HCT116 (cell line): ENCODE data around the gene MYL4. TPM values are rescaled to one million over a fixed set of nuclear protein-coding genes. Genes with fewer than 3 reads are reported as not detected.

Source experiments
- ATAC-seq: fragments of 200-7000 bp; cut with Tn5 transposase; 2 replicates; pipeline ENCODE4 v1.9.1; 2020; ENCODE audit warnings: mild to moderate bottlenecking, moderate library complexity
- BruUV-seq: library from RNA; stranded (reverse); fragments of 400-500 nt; replicated peaks from 2 replicates; lab custom pipeline; 2021; lab: Mats Ljungman, UMichigan
- CTCF ChIA-PET: fragments of 300-600 bp; sonication (Branson Sonifier 250); formaldehyde crosslinking; loops from one replicate; lab custom pipeline; 2021; ENCODE audit warnings: antibody characterized with exemption; lab: Charles Lee
- POLR2A ChIA-PET: fragments of 300-600, 350-600 bp; sonication (Branson Sonifier 250); formaldehyde crosslinking; loops from one replicate; lab custom pipeline; 2021; ENCODE audit warnings: antibody characterized with exemption; lab: Charles Lee
- RAD21 ChIA-PET, 2 experiments: fragments of 300-600 bp; sonication (Branson Sonifier 250); formaldehyde crosslinking; loops; one replicate each; lab custom pipeline; 2023; ENCODE audit warnings: low total read pairs in 2 of 2; ENCODE audit not compliant: uncharacterized antibody in 2 of 2, unreplicated experiment in 2 of 2, low non-redundant PET in 1 of 2; lab: Charles Lee
- DNase-seq: peaks from one replicate; pipeline ENCODE4 v3.0.0-alpha.2; 2010; ENCODE audit warnings: low read depth, low spot score
- H2AFZ ChIP-seq: fragments of 200-600 bp; shearing (Covaris generic), sonication (generic); 2 replicates; pipeline ENCODE4 v1.6.1; 2017; ENCODE audit warnings: low read depth, mixed run types, mixed read lengths, antibody characterized with exemption, low read length; ENCODE audit not compliant: poor library complexity, severe bottlenecking
- H3K27ac ChIP-seq: 2 replicates; pipeline ENCODE4 v1.5.1; 2012; ENCODE audit warnings: low read depth, low read length
- H3K27me3 ChIP-seq: fragments of 200-600 bp; sonication (generic); 2 replicates; pipeline ENCODE4 v1.6.1; 2016; ENCODE audit warnings: mixed run types, low read length, mixed read lengths; ENCODE audit not compliant: insufficient read depth
- H3K36me3 ChIP-seq, 2 experiments: fragments of 200-500 bp in 1 of 2; fragments of 200-600 bp in 1 of 2; sonication (Bioruptor generic) in 1 of 2; sonication (generic) in 1 of 2; 2 replicates each; pipeline versions ENCODE4 v1.5.1 to v1.6.1; 2014 to 2016; ENCODE audit warnings: low read length in 2 of 2, inconsistent platforms in 1 of 2, mixed read lengths in 1 of 2, mixed run types in 1 of 2; ENCODE audit not compliant: insufficient read depth in 2 of 2, control insufficient read depth in 1 of 2
- H3K4me1 ChIP-seq, 2 experiments: fragments of 200-600 bp in 1 of 2; sonication (generic) in 1 of 2; 2 replicates each; pipeline versions ENCODE4 v1.5.1 to v1.6.1; 2012 to 2017; ENCODE audit warnings: low read length in 2 of 2, inconsistent platforms in 1 of 2, mild to moderate bottlenecking in 1 of 2, mixed read lengths in 1 of 2, mixed run types in 1 of 2, moderate library complexity in 1 of 2; ENCODE audit not compliant: insufficient read depth in 2 of 2, control insufficient read depth in 1 of 2
- H3K4me2 ChIP-seq: fragments of 200-600 bp; sonication (generic); 2 replicates; pipeline ENCODE4 v1.6.1; 2017; ENCODE audit warnings: mixed run types, low read length, mixed read lengths
- H3K4me3 ChIP-seq, 2 experiments: fragments of 200-600 bp in 1 of 2; sonication (generic) in 1 of 2; replicated peaks in 1 of 2; 2 replicates each; pipeline ENCODE4 v1.5.1; 2011 to 2016; ENCODE audit warnings: low read length in 2 of 2, control low read depth in 1 of 2, low read depth in 1 of 2, mild to moderate bottlenecking in 1 of 2, mixed read lengths in 1 of 2, mixed run types in 1 of 2
- H3K79me2 ChIP-seq: fragments of 200-600 bp; sonication (generic); 2 replicates; pipeline ENCODE4 v1.6.1; 2017; ENCODE audit warnings: mild to moderate bottlenecking, mixed run types, low read length, moderate library complexity, mixed read lengths; ENCODE audit not compliant: insufficient read depth
- H3K9ac ChIP-seq: fragments of 200-600 bp; sonication (generic); 2 replicates; pipeline ENCODE4 v1.6.1; 2016; ENCODE audit warnings: low read length, mixed read lengths
- H3K9me2 ChIP-seq: fragments of 200-600 bp; sonication (generic), shearing (Covaris generic); 2 replicates; pipeline ENCODE4 v1.6.1; 2017; ENCODE audit warnings: mixed run types, mild to moderate bottlenecking, moderate library complexity; ENCODE audit not compliant: insufficient read depth
- H3K9me3 ChIP-seq, 2 experiments: fragments of 200-500 bp in 1 of 2; fragments of 200-600 bp in 1 of 2; sonication (Bioruptor generic) in 1 of 2; sonication (generic) in 1 of 2; 2 replicates each; pipeline ENCODE4 v1.6.1; 2014 to 2017; ENCODE audit warnings: low read length in 2 of 2, mixed read lengths in 2 of 2, inconsistent platforms in 1 of 2, low read depth in 1 of 2, mild to moderate bottlenecking in 1 of 2, mixed run types in 1 of 2, moderate library complexity in 1 of 2; ENCODE audit not compliant: control insufficient read depth in 1 of 2, insufficient read depth in 1 of 2
- H4K20me1 ChIP-seq: fragments of 200-600 bp; sonication (generic), shearing (Covaris generic); 2 replicates; pipeline ENCODE4 v1.6.1; 2017; ENCODE audit warnings: mixed run types, mild to moderate bottlenecking, moderate library complexity; ENCODE audit not compliant: insufficient read depth
- JUND ChIP-seq: IDR thresholded peaks from 2 replicates; pipeline ENCODE4 v1.6.1; 2012
- POLR2AphosphoS5 ChIP-seq: IDR thresholded peaks from 2 replicates; pipeline ENCODE4 v1.6.1; 2011; ENCODE audit warnings: mild to moderate bottlenecking, low read depth, low read length, moderate library complexity
- RAD21 ChIP-seq: IDR thresholded peaks from 2 replicates; pipeline ENCODE4 v1.6.1; 2012; ENCODE audit warnings: low read depth, mild to moderate bottlenecking
- SIN3A ChIP-seq: IDR thresholded peaks from 2 replicates; pipeline ENCODE4 v1.6.1; 2012; ENCODE audit warnings: low read depth
- SP1 ChIP-seq: IDR thresholded peaks from 2 replicates; pipeline ENCODE4 v1.6.1; 2012; ENCODE audit warnings: low read depth
- ZFX ChIP-seq: fragments of 450-650 bp; IDR thresholded peaks from 2 replicates; pipeline ENCODE4 v1.6.1; 2017
- intact Hi-C: fragments of 100-400 bp; cut with micrococcal nuclease; formaldehyde crosslinking; loops from 2 replicates; pipeline ENCODE4 v1.10.0; 2022
- total RNA-seq: library from RNA; stranded (reverse); gene quantifications from one replicate; pipeline ENCODE4 v1.2.1, GENCODE V29; 2021; ENCODE audit not compliant: unreplicated experiment
- TF ChIP-seq, protein P1 (sequence below): IDR thresholded peaks from 2 replicates; pipeline ENCODE4 v1.6.1; 2011; ENCODE audit warnings: mild to moderate bottlenecking, low read length, moderate library complexity; ENCODE audit not compliant: insufficient replicate concordance; ENCODE audit errors: extremely low read depth
- TF ChIP-seq, protein P2 (sequence below), 3 experiments: fragments of 200-600 bp in 1 of 3; sonication (generic) in 1 of 3; IDR thresholded peaks in 2 of 3; conservative IDR thresholded peaks in 1 of 3; 2 replicates each; pipeline ENCODE4 v1.5.1; 2012 to 2017; ENCODE audit warnings: low read depth in 2 of 3, low read length in 2 of 3, antibody characterized with exemption in 1 of 3, borderline replicate concordance in 1 of 3, control low read depth in 1 of 3, mild to moderate bottlenecking in 1 of 3, mixed read lengths in 1 of 3, mixed run types in 1 of 3, moderate library complexity in 1 of 3; ENCODE audit not compliant: insufficient read depth in 1 of 3

The MYL4 gene
- total RNA-seq, 1 experiment from 2014 or later, result 0.32 TPM

- no peaks in the 10 kb centered on the region for H3K27me3 ChIP-seq
- CTCF ChIA-PET, result interaction anchor here (1.0 kb wide), 1 partner anchor 63 kb away, joined by 3 read pairs; no protein-coding TSS in a partner anchor
- BruUV-seq, result no TSS peak
- POLR2A ChIA-PET, result no interaction called here
- intact Hi-C loops, result no loop called here
- TF ChIP-seq SIN3A (no peak), JUND (no peak), ZFX (no peak), POLR2AphosphoS5 (no peak), RAD21 (no peak), SP1 (no peak)
- TF ChIP-seq, protein P1, sequence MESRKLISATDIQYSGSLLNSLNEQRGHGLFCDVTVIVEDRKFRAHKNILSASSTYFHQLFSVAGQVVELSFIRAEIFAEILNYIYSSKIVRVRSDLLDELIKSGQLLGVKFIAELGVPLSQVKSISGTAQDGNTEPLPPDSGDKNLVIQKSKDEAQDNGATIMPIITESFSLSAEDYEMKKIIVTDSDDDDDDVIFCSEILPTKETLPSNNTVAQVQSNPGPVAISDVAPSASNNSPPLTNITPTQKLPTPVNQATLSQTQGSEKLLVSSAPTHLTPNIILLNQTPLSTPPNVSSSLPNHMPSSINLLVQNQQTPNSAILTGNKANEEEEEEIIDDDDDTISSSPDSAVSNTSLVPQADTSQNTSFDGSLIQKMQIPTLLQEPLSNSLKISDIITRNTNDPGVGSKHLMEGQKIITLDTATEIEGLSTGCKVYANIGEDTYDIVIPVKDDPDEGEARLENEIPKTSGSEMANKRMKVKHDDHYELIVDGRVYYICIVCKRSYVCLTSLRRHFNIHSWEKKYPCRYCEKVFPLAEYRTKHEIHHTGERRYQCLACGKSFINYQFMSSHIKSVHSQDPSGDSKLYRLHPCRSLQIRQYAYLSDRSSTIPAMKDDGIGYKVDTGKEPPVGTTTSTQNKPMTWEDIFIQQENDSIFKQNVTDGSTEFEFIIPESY, result no peak
- TF ChIP-seq, protein P2, sequence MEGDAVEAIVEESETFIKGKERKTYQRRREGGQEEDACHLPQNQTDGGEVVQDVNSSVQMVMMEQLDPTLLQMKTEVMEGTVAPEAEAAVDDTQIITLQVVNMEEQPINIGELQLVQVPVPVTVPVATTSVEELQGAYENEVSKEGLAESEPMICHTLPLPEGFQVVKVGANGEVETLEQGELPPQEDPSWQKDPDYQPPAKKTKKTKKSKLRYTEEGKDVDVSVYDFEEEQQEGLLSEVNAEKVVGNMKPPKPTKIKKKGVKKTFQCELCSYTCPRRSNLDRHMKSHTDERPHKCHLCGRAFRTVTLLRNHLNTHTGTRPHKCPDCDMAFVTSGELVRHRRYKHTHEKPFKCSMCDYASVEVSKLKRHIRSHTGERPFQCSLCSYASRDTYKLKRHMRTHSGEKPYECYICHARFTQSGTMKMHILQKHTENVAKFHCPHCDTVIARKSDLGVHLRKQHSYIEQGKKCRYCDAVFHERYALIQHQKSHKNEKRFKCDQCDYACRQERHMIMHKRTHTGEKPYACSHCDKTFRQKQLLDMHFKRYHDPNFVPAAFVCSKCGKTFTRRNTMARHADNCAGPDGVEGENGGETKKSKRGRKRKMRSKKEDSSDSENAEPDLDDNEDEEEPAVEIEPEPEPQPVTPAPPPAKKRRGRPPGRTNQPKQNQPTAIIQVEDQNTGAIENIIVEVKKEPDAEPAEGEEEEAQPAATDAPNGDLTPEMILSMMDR (IDR thresholded peaks at IDR 0.05 in 2 of 3, conservative IDR thresholded peaks at IDR 0.05 in 1 of 3; ENCODE audit: borderline replicate concordance in 1 of 3, insufficient read depth in 1 of 3, low read depth in 2 of 3, low read length in 2 of 3), result no peak
- TF ChIP-seq, all 23 proteins: peak for 0
- no peaks in the 10 kb centered on the region for H3K36me3 ChIP-seq
- no peak overlapping the region for H3K27ac ChIP-seq
- no peaks in the 10 kb centered on the region for H4K20me1 ChIP-seq
- peaks cover 5 to 13% of the 10 kb centered on the region in 2 experiments; a peak in 3 of 4 replicates for H3K4me1 ChIP-seq
- no peaks in the 10 kb centered on the region for H3K9me3 ChIP-seq
- no peaks in the 10 kb centered on the region for H3K9me2 ChIP-seq
- no peak overlapping the region for H3K4me2 ChIP-seq
- DNase-seq (no peak), ATAC-seq (no peak)
- H3K79me2 ChIP-seq, result no peaks in the 10 kb centered on the region
- no peak overlapping the region for H3K4me3 ChIP-seq
- RAD21 ChIA-PET, result no interaction called here
- H3K9ac ChIP-seq, result no peak overlapping the region
- H2AFZ ChIP-seq, result no peak overlapping the region
Measured at GRCh38 chr17:47252209-47252608, 43.1 kb downstream of the MYL4 start.
